ENCODE results near the gene ADAMTS12.

DNA sequence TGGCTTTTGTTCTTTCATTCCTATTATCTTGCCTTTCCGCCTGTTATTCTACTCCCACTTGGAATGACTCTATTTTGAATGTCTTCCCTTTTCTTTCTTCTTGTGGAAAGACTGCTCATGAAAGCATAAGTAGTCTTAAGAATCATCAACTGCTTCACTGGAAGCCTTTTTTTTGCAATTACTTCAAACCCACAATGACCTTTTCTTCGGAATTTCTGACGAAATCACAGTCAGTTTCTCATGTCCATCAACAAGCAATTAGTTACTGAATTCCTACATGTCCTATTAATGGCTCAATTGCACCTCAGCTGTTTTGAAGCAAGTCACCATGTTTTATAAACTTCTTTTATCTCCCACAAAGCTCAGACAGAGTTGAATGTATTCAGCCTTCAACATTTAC is 254.8 kb downstream of the ADAMTS12 start:
- TF ChIP-seq CTCF (IDR thresholded peaks at IDR 0.05): no peak
- TF ChIP-seq POLR2A (IDR thresholded peaks at IDR 0.05): no peak

Measured in transverse colon (tissue), 3 donors.